Dedifferentiated amniotic fluid mesenchymal stem cell (primary cell): ENCODE data around the gene ZNF784.
A peak's percentile ranks its signal among the peaks of the same experiment; 100 is the strongest.
"Not testable (repeated sequence)": the region's sequence is repeated elsewhere in the genome, so short reads cannot be mapped to it uniquely, and the experiment has no call there.

ENCODE experiments used
- DNase-seq: peaks from one replicate; pipeline ENCODE4 v3.0.0-alpha.2; 2016; ENCODE audit errors: extremely low spot score

ZNF784 gene

DNA sequence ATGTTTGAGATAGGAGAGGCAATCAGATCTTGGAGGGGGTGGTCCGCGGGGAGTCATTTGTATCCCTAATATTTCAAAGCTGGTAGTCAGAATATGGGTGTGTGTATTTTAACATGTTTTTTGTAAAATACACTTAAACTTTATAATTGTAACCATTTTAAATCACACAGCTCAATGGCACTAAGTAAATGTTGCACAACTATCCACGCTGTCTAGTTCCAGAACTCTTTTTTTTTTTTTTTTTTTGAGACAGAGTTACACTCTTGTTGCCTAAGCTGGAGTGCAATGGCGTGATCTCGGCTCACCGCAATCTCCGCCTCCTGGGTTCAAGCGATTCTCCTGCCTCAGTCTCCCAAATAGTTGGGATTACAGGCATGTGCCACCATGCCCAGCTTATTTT lies 40.5 kb downstream of the ZNF784 start:
- not testable (repeated sequence) for DNase-seq

- not testable (repeated sequence) for DNase-seq
Measured at GRCh38 chr19:55582284-55582683, 42.1 kb downstream of the ZNF784 start.

DNA sequence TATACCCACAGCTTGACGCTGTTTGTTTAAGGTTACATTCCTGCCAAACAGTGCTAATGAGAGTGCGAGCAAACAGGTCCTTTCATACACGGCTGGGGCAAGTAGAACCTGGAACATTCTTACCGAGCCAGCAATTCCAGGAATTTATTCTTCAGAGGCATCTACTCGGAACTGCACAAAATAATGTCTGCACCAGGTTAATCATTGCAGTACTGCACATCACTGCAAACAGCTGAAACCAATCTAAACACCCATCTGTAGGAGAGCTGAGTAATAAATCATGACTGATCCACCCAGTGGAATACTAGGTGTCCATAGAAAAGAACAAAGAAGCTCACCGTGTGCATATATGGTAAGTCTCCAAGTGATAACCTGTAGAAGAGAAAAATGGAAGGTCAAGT lies 42.5 kb downstream of the ZNF784 start:
- no peak for DNase-seq

- no peak for DNase-seq
Measured at GRCh38 chr19:55581145-55581822, 43.1 kb downstream of the ZNF784 start.

DNA sequence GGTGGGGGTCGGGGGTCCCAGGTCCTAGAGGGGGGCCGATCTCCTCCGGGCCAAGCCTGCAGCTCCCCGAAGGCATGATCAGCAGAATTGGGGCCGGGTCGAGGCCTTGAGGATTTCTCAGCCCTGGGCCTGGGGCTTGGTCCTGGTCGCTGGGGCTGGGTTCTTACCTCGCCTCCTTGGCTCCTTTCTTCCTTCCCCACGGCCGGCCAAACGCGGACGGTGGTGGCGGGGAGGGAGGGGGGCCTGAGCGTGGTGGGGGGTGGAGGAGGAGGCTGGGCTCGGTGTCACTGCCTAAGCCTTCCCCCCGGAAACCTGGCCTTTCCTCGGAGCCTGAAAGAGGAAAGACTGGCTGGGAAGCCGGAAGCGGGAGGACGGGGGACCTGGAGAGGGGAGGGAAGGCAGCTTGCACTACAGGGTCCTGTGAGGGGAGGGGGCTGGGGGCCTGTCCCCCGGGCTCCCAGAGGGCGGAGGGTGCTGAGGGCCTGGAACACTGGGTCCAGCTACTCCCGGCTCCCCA lies 43.7 kb downstream of the ZNF784 start, which contains the start of gene ZNF579:
TSS of gene ZNF579 (minus strand) at position 221 of the 517 bp plus-strand sequence. CDS start 1,209 bp downstream, outside the sequence.
- DNase-seq: peak; percentile 88

- no peak for DNase-seq
Measured at GRCh38 chr19:55579766-55580621, 44.4 kb downstream of the ZNF784 start.

- no peak for DNase-seq
Measured at GRCh38 chr19:55578761-55579747, 45.3 kb downstream of the ZNF784 start.

DNA sequence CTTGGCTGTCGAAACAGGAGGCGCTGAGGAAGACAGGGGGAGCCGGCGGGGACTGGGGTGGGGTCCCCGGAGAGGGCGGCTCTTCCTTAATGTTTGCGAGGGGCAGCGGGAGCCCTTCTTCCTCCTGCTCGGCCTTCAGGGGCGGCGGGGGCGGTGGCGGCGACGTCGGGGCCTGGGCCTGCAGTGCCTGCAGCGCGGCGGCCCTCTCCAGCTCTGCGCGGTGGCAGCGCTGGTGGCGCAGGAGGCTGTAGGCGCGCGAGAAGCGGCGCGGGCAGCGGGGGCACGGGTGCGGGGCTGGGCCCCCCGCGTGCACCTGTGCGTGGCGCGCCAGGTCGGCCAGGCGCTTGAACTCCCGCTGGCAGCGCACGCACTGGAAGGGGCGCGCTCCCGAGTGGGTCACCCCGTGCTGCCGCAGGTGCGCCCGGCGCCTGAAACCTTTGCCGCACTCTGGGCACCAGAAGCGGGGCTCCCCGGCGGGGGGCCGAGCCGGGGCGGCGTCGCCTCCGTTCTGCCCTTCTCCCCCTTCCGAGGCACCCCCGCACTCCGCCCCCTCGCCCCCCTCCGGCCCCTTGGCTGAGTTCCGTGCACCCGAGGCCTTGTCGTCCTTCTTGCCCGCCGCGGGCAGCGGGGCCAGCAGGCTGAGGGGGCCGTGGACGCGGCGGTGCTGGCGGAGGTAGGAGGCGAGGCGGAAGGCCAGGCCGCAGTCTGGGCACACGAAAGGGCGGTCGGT lies 46.2 kb downstream of the ZNF784 start:
- DNase-seq: no peak

DNA sequence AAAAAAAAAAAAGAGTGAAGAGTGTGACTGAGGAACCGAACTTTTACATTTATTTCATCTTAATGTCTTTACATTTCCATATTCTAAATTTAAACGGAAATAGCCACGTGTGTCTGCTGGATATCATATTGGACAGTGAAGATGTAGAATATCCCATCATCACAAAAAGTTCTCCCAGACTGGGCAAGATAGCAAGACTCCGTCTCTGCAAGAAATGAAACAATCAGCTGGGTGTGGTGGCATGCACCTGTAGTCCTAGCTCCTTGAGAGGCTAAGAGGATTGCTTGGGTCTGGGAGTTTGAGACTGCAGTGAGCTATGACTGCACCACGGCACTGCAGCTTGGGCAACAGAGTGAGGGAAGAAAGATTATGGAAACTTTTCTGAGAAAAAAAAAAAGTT lies 47.6 kb downstream of the ZNF784 start:
- DNase-seq: no peak

GRCh38 chr19:55573929-55574328 lies 50.4 kb downstream of the ZNF784 start:
- not testable (repeated sequence) for DNase-seq
